ENCODE measurements around the gene XCR1. TPM values are rescaled to one million over a fixed set of nuclear protein-coding genes. Genes with fewer than 3 reads are reported as not detected.

XCR1 gene, protein sequence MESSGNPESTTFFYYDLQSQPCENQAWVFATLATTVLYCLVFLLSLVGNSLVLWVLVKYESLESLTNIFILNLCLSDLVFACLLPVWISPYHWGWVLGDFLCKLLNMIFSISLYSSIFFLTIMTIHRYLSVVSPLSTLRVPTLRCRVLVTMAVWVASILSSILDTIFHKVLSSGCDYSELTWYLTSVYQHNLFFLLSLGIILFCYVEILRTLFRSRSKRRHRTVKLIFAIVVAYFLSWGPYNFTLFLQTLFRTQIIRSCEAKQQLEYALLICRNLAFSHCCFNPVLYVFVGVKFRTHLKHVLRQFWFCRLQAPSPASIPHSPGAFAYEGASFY
- under 1 TPM; 0.04 to 0.05 TPM for total RNA-seq

DNA sequence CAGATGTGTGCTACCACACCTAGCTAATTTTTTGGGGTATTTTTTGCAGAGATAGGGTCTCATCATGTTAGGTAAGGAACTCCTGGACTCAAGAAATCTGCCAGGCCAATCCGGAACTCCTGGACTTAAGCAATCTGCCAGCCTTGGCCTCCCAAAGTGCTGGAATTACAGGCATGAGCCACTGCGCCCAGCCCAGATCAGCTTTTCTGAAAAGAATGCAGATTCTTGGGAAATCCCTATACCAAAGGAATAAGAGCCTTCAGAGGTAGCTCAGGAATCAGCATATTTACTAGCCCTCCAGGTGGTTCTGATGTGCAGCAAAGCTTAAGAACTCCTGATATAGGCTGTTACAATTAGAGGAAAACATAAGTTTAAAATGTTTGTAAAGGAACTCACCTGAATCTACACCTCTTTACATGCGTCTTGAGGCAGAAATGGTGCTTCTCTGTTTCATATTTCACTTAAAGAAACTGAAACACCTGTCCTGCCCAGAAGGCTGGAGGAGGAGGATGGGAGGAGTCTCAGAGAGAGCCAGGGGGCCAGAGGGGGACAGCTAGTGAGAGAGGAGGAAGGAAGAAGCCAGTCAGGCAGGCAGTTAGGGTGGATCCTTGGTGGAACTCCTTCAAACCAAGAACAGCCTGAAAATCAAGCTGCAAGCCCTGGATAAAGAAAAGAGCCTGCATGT is at the start of gene XCR1:
Gene XCR1 (minus strand): TSS at position 463 of the 685 bp plus-strand sequence. CDS start 5,536 bp downstream, outside the sequence.
- Mint-ChIP-seq H3K4me3 (no peak within 1 kb of the TSS), H3K27me3 (no peaks in the 10 kb centered on the region), H3K27ac (no peak within 1 kb of the TSS), H3K36me3 (ENCODE audit: low read depth) (no peaks in the 10 kb centered on the region), H3K4me1 (no peaks in the 10 kb centered on the region), H3K9me3 (peaks cover 6% of the 10 kb centered on the region)
- ATAC-seq (replicated peaks) = no peak

DNA sequence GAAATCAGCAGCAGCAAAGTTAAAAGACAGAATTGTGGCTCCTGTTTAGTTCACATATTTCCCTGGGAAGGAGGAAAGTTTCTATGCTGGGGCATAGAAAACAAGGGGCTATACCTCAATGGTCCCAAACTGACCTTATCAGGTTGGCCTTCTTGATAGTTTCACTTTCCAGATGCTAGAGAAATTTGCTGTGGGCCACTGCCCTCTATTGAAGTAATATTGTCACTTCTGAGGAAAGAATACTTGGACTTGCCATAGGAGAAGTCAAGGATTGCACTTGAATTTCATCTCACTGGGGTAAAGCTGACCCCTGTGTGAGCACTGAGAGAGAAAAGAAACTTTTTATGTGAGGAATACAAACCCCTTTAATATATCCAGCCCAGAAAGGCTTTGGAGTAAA is 49.3 kb upstream of the XCR1 start:
- Mint-ChIP-seq H3K9me3 (no peaks in the 10 kb centered on the region), H3K27ac (no peak overlapping the region), H3K27me3 (no peaks in the 10 kb centered on the region), H3K36me3 (ENCODE audit: low read depth) (no peaks in the 10 kb centered on the region), H3K4me3 (no peak overlapping the region), H3K4me1 (peaks cover 8% of the 10 kb centered on the region)
- no peak for ATAC-seq (replicated peaks)

DNA sequence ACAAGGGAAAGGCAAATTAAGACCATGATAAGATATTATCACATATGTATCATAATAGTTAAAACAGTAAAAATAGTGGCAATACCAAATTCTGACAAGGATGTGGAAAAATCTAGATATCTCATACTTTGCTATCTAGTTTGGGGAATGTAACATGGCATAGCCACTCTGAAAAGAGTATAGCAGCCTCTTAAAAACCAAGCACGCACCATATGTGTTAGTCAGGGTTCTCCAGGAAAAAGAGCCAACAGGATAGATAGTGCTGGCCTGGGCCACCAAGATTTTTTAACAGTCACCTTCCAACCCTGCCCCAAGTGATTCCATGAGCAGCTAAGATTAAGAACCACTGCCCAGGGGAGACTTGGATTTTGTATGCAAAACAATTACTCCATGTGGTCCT is 48.5 kb upstream of the XCR1 start:
- Mint-ChIP-seq H3K27ac (no peak overlapping the region), H3K9me3 (no peaks in the 10 kb centered on the region), H3K4me1 (peaks cover 16% of the 10 kb centered on the region), H3K4me3 (no peak overlapping the region), H3K27me3 (no peaks in the 10 kb centered on the region), H3K36me3 (ENCODE audit: low read depth) (no peaks in the 10 kb centered on the region)
- ATAC-seq (replicated peaks) = no peak

DNA sequence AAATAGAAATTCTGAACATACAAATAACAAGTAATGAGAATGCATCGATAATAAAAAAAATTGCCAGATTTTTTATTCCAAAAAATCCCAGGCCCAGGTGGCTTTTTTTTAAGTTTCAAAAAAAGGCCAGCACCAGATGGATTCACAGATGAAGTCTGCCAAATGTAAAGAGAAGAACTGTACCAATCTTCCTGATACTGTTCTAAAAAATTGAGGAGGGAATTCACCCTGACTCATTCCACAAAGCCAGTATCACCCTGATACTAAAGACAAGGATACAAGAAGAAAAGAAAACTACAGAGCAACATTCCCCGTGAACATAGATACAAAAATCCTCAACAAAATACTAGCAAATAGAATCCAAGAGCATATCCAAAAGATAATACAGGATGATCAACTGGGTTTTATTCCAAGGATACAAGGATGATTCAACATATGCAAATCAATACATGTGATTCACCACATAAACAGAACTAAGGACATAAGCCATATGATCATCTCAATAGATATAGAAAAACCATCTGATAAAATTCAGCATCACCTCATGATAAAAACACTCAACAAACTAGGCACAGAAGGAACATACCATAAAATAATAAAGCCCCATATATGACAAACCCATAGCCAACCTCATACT is 44.1 kb upstream of the XCR1 start:
- Mint-ChIP-seq H3K36me3 (ENCODE audit: low read depth) (no peaks in the 10 kb centered on the region), H3K4me1 (peaks cover 42% of the 10 kb centered on the region)
- ATAC-seq (replicated peaks) = peak; percentile 59

DNA sequence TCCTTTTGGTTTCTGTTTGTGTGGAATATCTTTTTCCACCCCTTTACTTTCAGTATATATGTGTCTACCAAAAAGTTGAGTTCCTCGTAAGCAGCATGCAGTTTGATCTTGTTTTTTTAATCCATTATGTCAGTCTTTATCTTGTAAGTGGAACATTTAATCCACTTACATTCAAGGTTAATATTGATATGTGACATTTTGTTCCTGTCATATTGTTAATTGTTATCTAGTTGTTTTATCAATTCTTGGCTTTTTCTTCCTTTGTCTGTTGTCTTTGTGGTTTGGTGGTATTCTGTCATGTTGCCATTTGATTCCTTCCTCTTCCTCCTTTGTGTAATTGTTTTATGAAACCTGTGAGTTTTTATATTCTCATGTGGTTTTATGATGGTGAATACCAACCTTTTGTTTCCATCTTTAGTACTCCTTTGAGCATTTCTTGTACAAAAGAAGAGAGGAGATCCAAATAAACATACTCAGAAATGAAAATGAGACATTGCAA is 43.4 kb upstream of the XCR1 start:
- Mint-ChIP-seq H3K36me3 (ENCODE audit: low read depth) (no peaks in the 10 kb centered on the region), H3K4me1 (peaks cover 45% of the 10 kb centered on the region), H3K9me3 (no peaks in the 10 kb centered on the region), H3K27me3 (no peaks in the 10 kb centered on the region), H3K4me3 (peak overlapping the region; percentile 46), H3K27ac (peak overlapping the region; percentile 58)
- peak; percentile 71 for ATAC-seq (replicated peaks)

More for the DNA sequence above, 44.1 kb upstream of the XCR1 start:
- no peaks in the 10 kb centered on the region for H3K9me3 Mint-ChIP-seq
- H3K27me3 Mint-ChIP-seq = no peaks in the 10 kb centered on the region
- peak overlapping the region; percentile 58 for H3K27ac Mint-ChIP-seq
- H3K4me3 Mint-ChIP-seq = peak overlapping the region; percentile 46

DNA sequence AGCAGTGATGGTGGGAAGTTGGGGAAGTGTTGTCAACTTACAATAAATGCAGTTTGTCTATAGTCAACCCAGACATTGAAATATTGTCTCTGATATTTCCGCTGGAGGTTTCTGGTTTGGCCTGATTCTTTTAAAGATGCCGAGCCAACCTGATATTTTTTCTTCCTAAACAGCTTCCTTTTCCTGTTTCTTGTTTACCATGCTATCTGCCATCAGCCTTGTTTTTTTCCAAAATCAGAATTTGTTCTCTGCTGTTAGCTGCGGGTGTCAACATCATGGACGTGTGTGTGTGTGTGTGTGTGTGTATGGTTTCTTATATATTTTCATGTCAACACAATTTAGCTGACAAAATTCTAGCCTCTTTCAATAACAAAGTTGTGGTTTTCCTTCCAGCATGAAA is 41.2 kb upstream of the XCR1 start:
- Mint-ChIP-seq H3K27me3 (no peaks in the 10 kb centered on the region), H3K36me3 (ENCODE audit: low read depth) (no peaks in the 10 kb centered on the region), H3K4me3 (peak overlapping the region; percentile 46), H3K27ac (no peak overlapping the region), H3K9me3 (no peaks in the 10 kb centered on the region), H3K4me1 (peaks cover 51% of the 10 kb centered on the region)
- ATAC-seq (replicated peaks) = no peak

DNA sequence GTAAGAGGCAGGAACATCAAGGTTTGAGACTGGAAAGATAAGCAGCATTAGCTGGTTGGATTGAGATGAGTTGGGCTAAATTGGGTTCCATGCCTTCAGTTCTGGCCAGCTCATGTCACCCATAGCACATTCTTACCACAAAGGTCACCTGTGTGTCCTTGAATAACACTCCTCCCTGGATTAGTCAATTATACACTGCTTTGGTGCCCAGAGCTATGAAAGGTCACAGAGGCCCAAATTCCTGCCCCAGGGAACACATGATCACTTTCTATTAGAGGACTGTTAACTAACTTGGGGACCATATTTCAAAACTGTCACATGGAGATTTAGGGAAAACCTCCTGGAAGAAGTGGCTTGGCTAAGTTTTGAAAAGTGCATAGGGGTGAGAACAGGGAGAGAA is 40.1 kb upstream of the XCR1 start:
- H3K27me3 Mint-ChIP-seq = no peaks in the 10 kb centered on the region
- H3K27ac Mint-ChIP-seq = no peak overlapping the region
- H3K9me3 Mint-ChIP-seq = no peaks in the 10 kb centered on the region
- H3K4me3 Mint-ChIP-seq = peak overlapping the region; percentile 46
- ATAC-seq (replicated peaks) = peak; percentile 3
- H3K36me3 Mint-ChIP-seq (ENCODE audit: low read depth) = no peaks in the 10 kb centered on the region
- peaks cover 51% of the 10 kb centered on the region for H3K4me1 Mint-ChIP-seq

DNA sequence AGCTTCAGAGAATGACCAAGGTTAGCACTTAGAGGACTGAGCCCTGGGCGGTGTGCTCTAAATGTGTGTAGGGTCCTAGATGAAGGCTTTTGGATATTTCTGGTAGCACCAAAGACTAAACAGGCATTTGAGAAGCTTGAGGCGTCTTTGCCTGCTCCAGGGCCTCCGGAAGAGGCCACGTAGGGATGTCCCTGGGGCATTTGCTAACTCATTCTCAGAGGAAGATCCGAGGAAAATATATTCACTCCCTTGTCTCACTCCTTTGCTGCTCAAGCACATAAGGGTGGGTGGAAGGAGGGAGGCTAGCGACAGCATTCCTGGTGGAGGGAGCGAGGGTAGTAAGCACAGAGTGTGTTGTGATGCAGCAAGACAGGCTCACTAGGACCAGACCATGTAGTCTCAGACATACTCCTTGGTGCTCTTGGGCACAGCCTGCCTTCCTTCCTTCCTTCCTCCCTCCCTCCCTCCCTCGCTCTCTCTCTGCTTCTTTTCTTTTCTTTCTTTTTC is 38.5 kb upstream of the XCR1 start:
- no peak for ATAC-seq (replicated peaks)
- peak overlapping the region; percentile 55 for H3K4me3 Mint-ChIP-seq
- peak overlapping the region; percentile 42 for H3K27ac Mint-ChIP-seq
- H3K9me3 Mint-ChIP-seq = no peaks in the 10 kb centered on the region
- no peaks in the 10 kb centered on the region for H3K36me3 Mint-ChIP-seq (ENCODE audit: low read depth)
- H3K4me1 Mint-ChIP-seq = peaks cover 41% of the 10 kb centered on the region
- H3K27me3 Mint-ChIP-seq = no peaks in the 10 kb centered on the region

DNA sequence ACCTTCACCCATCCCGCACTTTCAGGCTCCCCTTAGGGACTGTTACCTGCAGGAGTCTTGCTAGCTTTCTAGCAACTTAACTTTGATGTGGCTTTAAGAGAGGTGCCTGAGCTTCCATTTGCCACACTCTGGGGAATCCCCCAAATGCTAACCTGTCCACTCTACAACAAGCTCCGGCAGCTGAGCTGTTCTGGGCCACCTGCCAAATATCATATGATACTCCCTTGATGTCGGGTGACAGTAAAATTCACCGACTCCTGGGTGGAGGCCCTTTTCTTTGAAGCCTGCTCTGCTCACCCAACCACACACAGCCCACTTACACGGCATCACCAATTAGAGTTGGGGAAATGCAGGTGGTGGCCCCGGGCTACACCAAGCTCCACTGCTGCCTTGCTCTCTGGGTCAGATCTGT is 38.0 kb upstream of the XCR1 start:
- H3K9me3 Mint-ChIP-seq = no peaks in the 10 kb centered on the region

DNA sequence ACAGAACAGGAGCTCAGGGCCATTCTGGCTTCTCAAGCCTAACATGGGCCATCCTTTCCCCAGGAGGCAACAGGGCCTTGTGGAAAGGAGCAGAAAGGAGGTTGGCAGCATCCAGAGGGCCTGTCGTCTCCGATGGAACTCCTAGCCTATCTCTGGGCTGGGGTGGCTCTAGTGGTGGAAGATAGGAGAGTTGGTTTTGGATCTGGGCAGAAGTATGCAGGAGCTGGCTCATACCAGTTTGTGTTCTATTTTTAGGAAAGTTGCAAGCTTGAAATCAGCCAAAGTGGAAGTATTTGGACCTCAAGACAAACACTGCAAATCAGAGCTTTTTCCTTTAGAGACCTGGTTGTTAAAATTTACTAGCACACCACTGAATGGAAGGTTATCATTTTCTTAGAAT is 35.4 kb upstream of the XCR1 start:
- peaks cover 3% of the 10 kb centered on the region for H3K27me3 Mint-ChIP-seq
- no peak for ATAC-seq (replicated peaks)
- no peak overlapping the region for H3K4me3 Mint-ChIP-seq
- no peaks in the 10 kb centered on the region for H3K9me3 Mint-ChIP-seq
- peaks cover 20% of the 10 kb centered on the region for H3K4me1 Mint-ChIP-seq
- H3K27ac Mint-ChIP-seq = no peak overlapping the region
- no peaks in the 10 kb centered on the region for H3K36me3 Mint-ChIP-seq (ENCODE audit: low read depth)

More for the DNA sequence above, 38.0 kb upstream of the XCR1 start:
- Mint-ChIP-seq H3K27ac (peak overlapping the region; percentile 42), H3K27me3 (no peaks in the 10 kb centered on the region), H3K4me3 (peak overlapping the region; percentile 55), H3K4me1 (peaks cover 37% of the 10 kb centered on the region), H3K36me3 (ENCODE audit: low read depth) (no peaks in the 10 kb centered on the region)
- ATAC-seq (replicated peaks) = peak; percentile 91

DNA sequence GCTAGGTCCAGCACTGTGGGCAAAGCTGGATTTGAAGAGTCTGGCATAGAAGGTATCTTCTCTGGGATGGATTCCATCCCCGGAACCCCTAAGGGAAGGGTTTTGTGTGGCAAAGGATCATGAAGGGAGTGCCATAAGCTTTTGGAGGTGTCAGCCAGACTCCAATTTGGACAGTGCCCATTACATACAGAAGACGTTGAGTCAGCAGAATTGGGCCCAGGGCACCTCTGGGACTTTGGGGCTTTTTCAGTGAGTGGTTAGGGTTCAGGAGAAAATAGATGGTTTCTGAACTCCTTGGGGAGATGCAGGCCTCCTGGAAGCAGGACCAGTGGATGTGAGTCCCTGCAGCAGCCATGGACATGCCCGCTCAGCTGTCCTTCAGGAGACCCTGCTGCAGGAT is 34.6 kb upstream of the XCR1 start:
- ATAC-seq (replicated peaks) = no peak
- peaks cover 4% of the 10 kb centered on the region for H3K27me3 Mint-ChIP-seq
- H3K27ac Mint-ChIP-seq = no peak overlapping the region
- H3K9me3 Mint-ChIP-seq = no peaks in the 10 kb centered on the region
- peaks cover 12% of the 10 kb centered on the region for H3K4me1 Mint-ChIP-seq
- H3K36me3 Mint-ChIP-seq (ENCODE audit: low read depth) = no peaks in the 10 kb centered on the region
- H3K4me3 Mint-ChIP-seq = no peak overlapping the region

DNA sequence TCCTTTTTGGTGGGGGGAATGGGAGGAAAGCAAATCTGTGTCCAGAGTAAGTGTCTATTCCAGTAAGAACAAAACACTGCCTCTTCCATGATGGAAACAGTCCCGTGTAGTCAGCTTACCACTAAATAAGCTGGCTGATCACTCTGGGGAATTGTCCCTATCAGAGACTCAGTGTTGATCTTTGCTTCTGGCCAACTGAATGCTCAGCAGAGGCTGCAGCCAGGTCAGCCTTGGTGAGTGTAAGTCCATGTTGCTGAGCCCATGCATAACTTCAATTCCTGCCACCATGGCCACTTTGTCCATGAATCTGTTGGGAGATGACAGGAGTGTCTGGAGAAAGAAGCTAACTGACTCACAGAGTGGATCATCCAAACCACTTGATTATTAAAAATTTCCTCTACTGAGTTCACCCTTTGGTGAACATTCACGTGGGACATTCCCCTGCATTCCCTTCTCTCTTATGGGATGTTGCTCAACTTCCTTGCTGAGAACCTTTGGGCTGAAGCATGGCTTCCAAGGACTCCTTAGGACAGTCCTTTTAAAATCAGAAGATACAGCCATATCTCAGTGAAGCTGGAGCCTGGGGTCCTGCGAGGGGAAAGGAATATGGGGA is 33.9 kb upstream of the XCR1 start:
- no peak for ATAC-seq (replicated peaks)
- Mint-ChIP-seq H3K27me3 (peaks cover 4% of the 10 kb centered on the region), H3K36me3 (ENCODE audit: low read depth) (no peaks in the 10 kb centered on the region), H3K27ac (no peak overlapping the region), H3K4me1 (peaks cover 9% of the 10 kb centered on the region), H3K9me3 (no peaks in the 10 kb centered on the region), H3K4me3 (no peak overlapping the region)

DNA sequence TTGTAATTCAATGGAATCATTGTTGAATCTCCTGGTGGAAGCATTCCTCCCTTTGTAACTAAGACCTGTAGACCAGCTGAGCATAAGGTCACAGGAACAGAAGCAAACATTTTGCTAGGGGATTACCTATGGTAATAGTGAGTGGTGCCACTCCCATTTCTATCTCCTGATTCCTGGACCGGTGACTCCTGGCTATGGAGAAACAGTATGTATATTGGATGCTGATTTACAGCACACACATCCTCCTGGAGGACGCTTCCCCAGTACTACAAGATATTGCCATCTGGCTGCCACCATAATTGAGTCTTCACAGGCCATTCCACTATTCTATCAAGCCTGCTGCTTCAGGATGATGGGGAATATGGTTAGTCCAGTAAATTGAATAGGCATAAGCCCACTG is 33.3 kb upstream of the XCR1 start:
- Mint-ChIP-seq H3K27ac (no peak overlapping the region), H3K4me1 (peaks cover 6% of the 10 kb centered on the region), H3K4me3 (no peak overlapping the region), H3K36me3 (ENCODE audit: low read depth) (no peaks in the 10 kb centered on the region), H3K27me3 (peaks cover 4% of the 10 kb centered on the region), H3K9me3 (no peaks in the 10 kb centered on the region)
- no peak for ATAC-seq (replicated peaks)

DNA sequence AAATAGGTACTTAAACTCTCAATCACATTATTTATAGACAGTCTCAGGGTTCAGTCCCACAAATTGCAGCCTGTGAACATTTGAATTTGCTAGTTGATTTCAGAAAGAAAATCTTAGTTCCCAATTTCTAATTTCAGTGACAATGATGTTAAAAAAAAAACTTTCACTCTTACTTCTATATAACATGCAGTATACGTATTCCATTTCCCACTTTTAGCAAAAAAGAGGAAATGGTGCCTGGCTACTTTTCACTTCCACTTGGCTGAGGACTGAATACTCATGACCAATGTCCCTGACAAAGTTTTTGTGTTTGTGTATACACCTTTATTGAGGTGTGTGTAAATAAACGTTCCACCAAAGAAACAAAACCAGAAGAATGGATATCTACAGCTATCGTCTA is 32.1 kb upstream of the XCR1 start:
- Mint-ChIP-seq H3K9me3 (no peaks in the 10 kb centered on the region), H3K36me3 (ENCODE audit: low read depth) (no peaks in the 10 kb centered on the region), H3K27me3 (peaks cover 4% of the 10 kb centered on the region), H3K27ac (no peak overlapping the region), H3K4me1 (no peaks in the 10 kb centered on the region), H3K4me3 (no peak overlapping the region)
- ATAC-seq (replicated peaks) = no peak
